Mucosa of rectum (tissue), 2 donors: ENCODE data around the gene FGD1.

ENCODE experiments used
- H3K27ac ChIP-seq, 2 donors: one replicate each; pipeline ENCODE4 v1.7.0; 2013; ENCODE audit warnings: inconsistent platforms in 2 of 2, low read depth in 2 of 2, low read length in 2 of 2
- H3K27me3 ChIP-seq, 2 donors: one replicate each; pipeline ENCODE4 v1.7.0; 2013; ENCODE audit warnings: low read length in 2 of 2; ENCODE audit not compliant: control insufficient read depth in 2 of 2, insufficient read depth in 2 of 2
- H3K36me3 ChIP-seq, 2 donors: one replicate each; pipeline ENCODE4 v1.7.0; 2013; ENCODE audit warnings: low read length in 2 of 2; ENCODE audit not compliant: control insufficient read depth in 2 of 2, insufficient read depth in 2 of 2
- H3K4me1 ChIP-seq, 2 donors: one replicate each; pipeline ENCODE4 v1.7.0; 2013; ENCODE audit warnings: low read length in 2 of 2, mild to moderate bottlenecking in 1 of 2; ENCODE audit not compliant: control insufficient read depth in 2 of 2, insufficient read depth in 2 of 2
- H3K4me3 ChIP-seq, 2 donors: one replicate each; pipeline ENCODE4 v1.7.0; 2013; ENCODE audit warnings: low read length in 2 of 2
- H3K9ac ChIP-seq, 2 donors: one replicate each; pipeline ENCODE4 v1.7.0; 2013; ENCODE audit warnings: low read length in 2 of 2, low read depth in 1 of 2, mild to moderate bottlenecking in 1 of 2
- H3K9me3 ChIP-seq, 2 donors: one replicate each; pipeline ENCODE4 v1.7.0; 2013; ENCODE audit warnings: low read length in 2 of 2; ENCODE audit not compliant: control insufficient read depth in 2 of 2
- donor health status: healthy.
- donor health status: Normal muscosa, but diverticular disease.

FGD1 gene

DNA sequence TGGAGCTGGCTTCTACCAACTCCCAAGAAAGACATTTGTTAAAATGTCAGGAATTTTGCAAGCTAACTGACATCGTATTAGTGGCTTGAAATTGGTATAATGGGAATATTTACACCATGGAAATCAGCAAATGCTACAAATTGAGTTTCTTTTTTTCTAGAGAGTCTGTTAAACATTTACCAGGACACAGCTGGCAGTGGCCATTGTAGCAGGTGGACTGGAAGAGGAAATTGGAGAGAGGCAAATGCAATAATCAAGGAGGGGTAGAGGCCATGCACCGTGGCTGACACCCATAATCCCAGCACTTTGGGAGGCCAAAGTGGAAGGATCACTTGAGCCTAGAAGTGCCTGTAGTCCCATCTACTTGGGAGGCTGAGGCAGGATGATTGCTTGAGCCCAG, 88.8 kb downstream of the FGD1 start:
- H3K4me3 ChIP-seq, result no peak overlapping the region
- no peaks in the 10 kb centered on the region for H3K4me1 ChIP-seq
- no peaks in the 10 kb centered on the region for H3K36me3 ChIP-seq
- H3K9me3 ChIP-seq, result no peaks in the 10 kb centered on the region
- H3K9ac ChIP-seq, result no peak overlapping the region
- H3K27me3 ChIP-seq, result peaks cover 0 to 4% of the 10 kb centered on the region in 2 donors
- no peak overlapping the region for H3K27ac ChIP-seq

- H3K4me3 ChIP-seq, result no peak overlapping the region
- no peaks in the 10 kb centered on the region for H3K36me3 ChIP-seq
- no peak overlapping the region for H3K9ac ChIP-seq
- H3K4me1 ChIP-seq, result no peaks in the 10 kb centered on the region
- H3K27me3 ChIP-seq, result no peaks in the 10 kb centered on the region
- no peaks in the 10 kb centered on the region for H3K9me3 ChIP-seq
- H3K27ac ChIP-seq, result no peak overlapping the region
These were observed 98.9 kb downstream of the FGD1 start for GRCh38 chrX:54397113-54397512.
